ENCODE results near the gene AKAP13.

- no peak for TF ChIP-seq CTCF (IDR thresholded peaks at IDR 0.05)
- TF ChIP-seq POLR2AphosphoS5 (IDR thresholded peaks at IDR 0.05) = no peak
Measured at GRCh38 chr15:85780225-85780985, 400.0 kb downstream of the AKAP13 start.

Data from breast epithelium (tissue), 3 donors.